ENCODE measurements around the gene RORB.

- TF ChIP-seq, protein P1, sequence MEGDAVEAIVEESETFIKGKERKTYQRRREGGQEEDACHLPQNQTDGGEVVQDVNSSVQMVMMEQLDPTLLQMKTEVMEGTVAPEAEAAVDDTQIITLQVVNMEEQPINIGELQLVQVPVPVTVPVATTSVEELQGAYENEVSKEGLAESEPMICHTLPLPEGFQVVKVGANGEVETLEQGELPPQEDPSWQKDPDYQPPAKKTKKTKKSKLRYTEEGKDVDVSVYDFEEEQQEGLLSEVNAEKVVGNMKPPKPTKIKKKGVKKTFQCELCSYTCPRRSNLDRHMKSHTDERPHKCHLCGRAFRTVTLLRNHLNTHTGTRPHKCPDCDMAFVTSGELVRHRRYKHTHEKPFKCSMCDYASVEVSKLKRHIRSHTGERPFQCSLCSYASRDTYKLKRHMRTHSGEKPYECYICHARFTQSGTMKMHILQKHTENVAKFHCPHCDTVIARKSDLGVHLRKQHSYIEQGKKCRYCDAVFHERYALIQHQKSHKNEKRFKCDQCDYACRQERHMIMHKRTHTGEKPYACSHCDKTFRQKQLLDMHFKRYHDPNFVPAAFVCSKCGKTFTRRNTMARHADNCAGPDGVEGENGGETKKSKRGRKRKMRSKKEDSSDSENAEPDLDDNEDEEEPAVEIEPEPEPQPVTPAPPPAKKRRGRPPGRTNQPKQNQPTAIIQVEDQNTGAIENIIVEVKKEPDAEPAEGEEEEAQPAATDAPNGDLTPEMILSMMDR (IDR thresholded peaks at IDR 0.05), result no peak
- TF ChIP-seq EP300 (IDR thresholded peaks at IDR 0.05), result no peak
These were observed 232.1 kb downstream of the RORB start for GRCh38 chr9:74729136-74729695.

All from tibial nerve (tissue), 4 donors.